HFFc6 (cell line): Measurements from ENCODE around the gene TSPAN15. TPM values are rescaled to one million over a fixed set of nuclear protein-coding genes. Genes with fewer than 3 reads are reported as not detected.

ENCODE experiments used
- DNase-seq: peaks from one replicate; pipeline ENCODE4 v3.0.0-alpha.2; 2018
- H3K27ac Mint-ChIP-seq: 2 replicates; pipeline ENCODE4 v1.8.0; 2020; ENCODE audit warnings: mild to moderate bottlenecking, mixed read lengths
- H3K27me3 Mint-ChIP-seq: 2 replicates; pipeline ENCODE4 v1.8.0; 2021; ENCODE audit warnings: mild to moderate bottlenecking, moderate library complexity, mixed read lengths; ENCODE audit not compliant: insufficient read depth
- H3K36me3 Mint-ChIP-seq: 2 replicates; pipeline ENCODE4 v1.8.0; 2021; ENCODE audit warnings: low read depth, mixed read lengths
- H3K4me1 Mint-ChIP-seq: 2 replicates; pipeline ENCODE4 v1.8.0; 2020; ENCODE audit warnings: low read depth, mixed read lengths
- H3K4me3 Mint-ChIP-seq: 2 replicates; pipeline ENCODE4 v1.8.0; 2020; ENCODE audit warnings: mild to moderate bottlenecking, moderate library complexity, mixed read lengths
- H3K9me3 Mint-ChIP-seq: 2 replicates; pipeline ENCODE4 v1.8.0; 2020; ENCODE audit warnings: mild to moderate bottlenecking, mixed read lengths
- CTCF ChIP-seq: fragments of 200-600 bp; sonication (generic); IDR thresholded peaks from 2 replicates; pipeline ENCODE4 v1.5.0; 2021; ENCODE audit warnings: antibody characterized with exemption, mild to moderate bottlenecking
- total RNA-seq, 6 experiments: library from RNA; stranded (reverse); fragmentation: NEBNext Ultra II Directional; extraction: Animal tissue kit (Norgen Biotek cat#: 25700); gene quantifications; 2 replicates in 1 of 6; 3 replicates in 5 of 6; pipeline ENCODE4 v1.2.3, GENCODE V29; 2021

TSPAN15 gene
- total RNA-seq, 6 experiments from 2014 or later: 1.8 to 4.0 (median 2.1) TPM

DNA sequence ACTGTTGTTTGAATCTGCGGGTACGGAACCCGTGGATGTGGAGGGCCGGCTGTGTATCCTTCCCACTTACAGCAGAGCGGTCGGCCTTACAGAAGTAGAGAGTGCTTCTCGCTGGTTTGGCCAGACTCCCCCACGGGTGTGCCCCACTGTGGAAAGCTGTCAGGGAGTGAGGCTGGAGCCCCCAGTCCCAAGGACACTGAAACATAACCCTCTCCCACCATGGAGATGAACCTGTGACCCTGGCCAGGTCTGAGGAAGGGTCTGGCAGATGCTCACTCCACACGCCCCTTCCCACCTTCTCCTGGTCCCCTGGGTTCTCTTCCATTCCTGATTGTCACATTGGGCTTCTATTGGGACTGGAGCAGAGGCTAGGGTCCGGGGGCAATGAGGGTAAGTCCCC lies 39.6 kb downstream of the TSPAN15 start:
- no peak for DNase-seq
- H3K9me3 Mint-ChIP-seq: peaks cover 14% of the 10 kb centered on the region
- H3K36me3 Mint-ChIP-seq: peaks cover 13% of the 10 kb centered on the region
- H3K4me3 Mint-ChIP-seq: no peak overlapping the region
- H3K4me1 Mint-ChIP-seq: peaks cover 16% of the 10 kb centered on the region
- TF ChIP-seq CTCF: no peak
- peaks cover 9% of the 10 kb centered on the region for H3K27me3 Mint-ChIP-seq
- H3K27ac Mint-ChIP-seq: no peak overlapping the region

DNA sequence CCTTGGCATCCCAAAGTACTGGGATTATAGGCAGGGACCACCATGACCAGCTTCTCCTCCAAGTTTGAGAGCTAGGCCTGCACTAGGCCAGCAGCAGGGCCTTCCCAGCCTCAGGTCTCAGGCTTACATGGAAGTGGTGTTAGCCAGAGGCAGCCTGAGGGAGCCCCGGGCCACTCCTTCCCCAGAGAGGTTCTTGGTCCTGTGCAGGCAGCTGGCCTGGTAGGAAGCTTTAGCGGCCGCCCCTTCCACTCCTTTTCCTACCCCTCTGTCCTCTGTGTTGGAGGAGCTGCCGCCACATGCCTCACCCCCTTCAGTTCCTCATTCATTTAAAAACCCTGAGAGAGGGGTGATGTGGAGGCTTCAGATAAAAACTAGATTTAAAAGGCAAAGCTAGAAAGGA lies 40.3 kb downstream of the TSPAN15 start:
- peaks cover 13% of the 10 kb centered on the region for H3K36me3 Mint-ChIP-seq

GRCh38 chr10:69492091-69492745 lies 41.0 kb downstream of the TSPAN15 start:
- Mint-ChIP-seq H3K9me3 (peaks cover 14% of the 10 kb centered on the region), H3K4me1 (peaks cover 9% of the 10 kb centered on the region), H3K36me3 (peaks cover 13% of the 10 kb centered on the region), H3K27me3 (peaks cover 9% of the 10 kb centered on the region), H3K27ac (no peak overlapping the region), H3K4me3 (no peak overlapping the region)
- no peak for TF ChIP-seq CTCF
- DNase-seq: no peak

More for the DNA sequence above, 40.3 kb downstream of the TSPAN15 start:
- Mint-ChIP-seq H3K27me3 (peaks cover 9% of the 10 kb centered on the region), H3K27ac (no peak overlapping the region), H3K9me3 (peaks cover 14% of the 10 kb centered on the region), H3K4me1 (peaks cover 15% of the 10 kb centered on the region), H3K4me3 (no peak overlapping the region)
- DNase-seq: no peak
- no peak for TF ChIP-seq CTCF

DNA sequence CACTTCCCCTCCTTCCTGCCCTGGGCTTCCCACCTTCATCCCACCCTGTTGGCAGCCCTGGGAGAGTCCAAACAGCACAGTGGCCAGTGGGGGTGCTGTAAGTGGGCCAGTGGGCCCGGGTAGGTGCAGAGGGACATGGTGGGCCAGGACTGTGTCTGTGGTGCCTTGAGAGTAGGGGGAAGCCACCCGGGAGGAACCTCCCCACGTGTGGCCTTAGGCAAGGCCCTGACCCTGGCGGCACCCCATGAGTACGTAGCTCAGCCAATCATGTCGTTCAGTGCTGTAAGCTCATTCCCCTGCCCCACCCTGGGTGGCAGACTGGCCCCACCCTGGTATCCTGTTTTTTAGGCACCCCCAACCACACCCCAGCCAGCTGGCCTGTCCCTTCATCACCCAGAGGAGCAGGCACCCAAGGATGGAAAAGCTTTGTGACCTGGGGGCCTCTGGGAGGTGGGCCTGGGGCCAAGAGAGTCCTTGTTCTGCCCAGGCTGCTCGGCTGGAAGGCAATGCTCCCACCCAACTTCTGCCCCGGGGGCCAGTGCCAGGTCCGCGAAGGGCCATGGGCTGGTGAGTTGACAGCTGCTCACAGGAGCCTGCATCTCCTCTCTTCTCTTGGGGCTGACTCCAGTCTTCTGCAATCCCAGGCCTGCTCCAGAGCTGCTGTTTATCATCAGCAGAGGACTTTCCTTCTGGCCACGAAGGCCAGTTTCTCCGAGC lies 41.6 kb downstream of the TSPAN15 start:
- Mint-ChIP-seq H3K9me3 (peaks cover 9% of the 10 kb centered on the region), H3K4me1 (peaks cover 2% of the 10 kb centered on the region), H3K27ac (no peak overlapping the region), H3K27me3 (peaks cover 10% of the 10 kb centered on the region), H3K36me3 (peaks cover 10% of the 10 kb centered on the region), H3K4me3 (no peak overlapping the region)
- no peak for DNase-seq
- TF ChIP-seq CTCF: no peak

DNA sequence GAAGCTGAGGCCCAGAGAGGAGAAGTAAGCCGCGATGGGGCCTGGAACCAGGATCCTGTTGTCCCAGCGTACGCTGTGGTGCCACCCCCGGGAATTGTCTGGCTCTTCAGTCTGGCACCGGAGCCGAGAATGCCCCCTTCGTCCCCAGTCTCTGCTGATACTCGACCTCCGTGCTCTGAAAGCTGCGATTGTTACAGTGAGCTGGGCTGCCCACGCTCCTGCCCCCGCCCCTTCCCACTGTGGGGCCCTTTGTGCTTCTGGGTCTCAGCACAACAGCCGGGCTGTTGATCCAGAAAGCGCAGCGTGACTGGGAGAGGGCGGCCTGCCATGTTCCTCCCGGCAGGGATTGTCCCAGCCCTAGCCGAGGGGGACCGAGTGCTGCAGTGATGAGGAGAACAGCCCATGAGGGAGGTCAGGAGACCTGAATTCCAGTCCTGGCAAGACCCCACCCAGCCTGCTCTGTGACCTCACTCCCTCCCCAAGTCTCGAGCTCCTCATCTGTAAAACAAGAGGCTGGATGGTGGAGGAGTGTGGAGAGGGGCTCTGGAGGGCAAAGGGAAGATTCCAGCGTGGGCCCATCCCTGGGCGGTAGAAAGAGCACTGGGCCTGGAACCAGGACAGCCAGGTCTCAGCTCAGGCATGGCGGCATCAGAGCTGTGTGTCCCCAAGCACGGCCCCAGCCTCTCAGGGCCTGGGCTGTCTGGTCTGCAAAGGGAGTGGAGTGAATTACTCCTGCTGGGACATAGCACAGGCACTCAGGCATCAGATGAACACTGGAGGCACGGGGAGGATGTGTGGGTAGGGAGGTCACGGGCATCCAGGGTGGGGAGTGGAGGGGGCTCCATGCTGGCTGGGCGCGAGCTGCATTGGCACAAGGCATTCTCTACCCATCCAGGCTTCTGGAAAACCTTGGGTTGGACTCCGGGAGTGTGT lies 43.6 kb downstream of the TSPAN15 start:
- peaks cover 16% of the 10 kb centered on the region for H3K4me1 Mint-ChIP-seq
- H3K27ac Mint-ChIP-seq: no peak overlapping the region
- H3K4me3 Mint-ChIP-seq: no peak overlapping the region
- no peak for TF ChIP-seq CTCF
- H3K36me3 Mint-ChIP-seq: no peaks in the 10 kb centered on the region
- DNase-seq: no peak
- peaks cover 8% of the 10 kb centered on the region for H3K27me3 Mint-ChIP-seq
- no peaks in the 10 kb centered on the region for H3K9me3 Mint-ChIP-seq
